H9 (cell line): ENCODE measurements around the gene HS6ST1. TPM values are rescaled to one million over a fixed set of nuclear protein-coding genes. Genes with fewer than 3 reads are reported as not detected.

Experiments used
- DNase-seq: peaks from one replicate; pipeline ENCODE4 v3.0.0-alpha.2; 2017
- H2AFZ ChIP-seq: one replicate; pipeline ENCODE4 v1.6.1; 2013; ENCODE audit warnings: mild to moderate bottlenecking, low read length, control low read depth, moderate library complexity
- H2AK5ac ChIP-seq: 2 replicates; pipeline ENCODE4 v1.6.1; 2013; ENCODE audit warnings: low read length, control low read depth, mixed read lengths; ENCODE audit not compliant: insufficient read length
- H2BK120ac ChIP-seq: one replicate; pipeline ENCODE4 v1.6.1; 2013; ENCODE audit warnings: low read depth, mild to moderate bottlenecking, low read length, control low read depth, inconsistent platforms; ENCODE audit not compliant: poor library complexity, severe bottlenecking
- H2BK12ac ChIP-seq: 2 replicates; pipeline ENCODE4 v1.6.1; 2013; ENCODE audit warnings: low read length, control low read depth, mixed read lengths, low read depth; ENCODE audit not compliant: insufficient read length
- H2BK15ac ChIP-seq: 2 replicates; pipeline ENCODE4 v1.6.1; 2013; ENCODE audit warnings: low read depth, low read length, control low read depth
- H2BK20ac ChIP-seq: one replicate; pipeline ENCODE4 v1.6.1; 2013; ENCODE audit warnings: low read depth, mild to moderate bottlenecking, low read length, control low read depth, inconsistent platforms; ENCODE audit not compliant: poor library complexity, severe bottlenecking
- H2BK5ac ChIP-seq: 2 replicates; pipeline ENCODE4 v1.6.1; 2013; ENCODE audit warnings: low read length, control low read depth, mixed read lengths; ENCODE audit not compliant: insufficient read length
- H3K14ac ChIP-seq: 2 replicates; pipeline ENCODE4 v1.6.1; 2013; ENCODE audit warnings: low read length, control low read depth; ENCODE audit not compliant: insufficient read depth
- H3K18ac ChIP-seq: 2 replicates; pipeline ENCODE4 v1.6.1; 2013; ENCODE audit warnings: low read depth, mild to moderate bottlenecking, mixed read lengths, low read length, control low read depth; ENCODE audit not compliant: insufficient read length
- H3K23ac ChIP-seq: 2 replicates; pipeline ENCODE4 v1.6.1; 2013; ENCODE audit warnings: low read length, control low read depth, mixed read lengths, low read depth; ENCODE audit not compliant: insufficient read length
- H3K23me2 ChIP-seq: 2 replicates; pipeline ENCODE4 v1.6.1; 2013; ENCODE audit warnings: low read depth, mild to moderate bottlenecking, mixed read lengths, low read length, control low read depth; ENCODE audit not compliant: insufficient read length, poor library complexity, severe bottlenecking
- H3K27ac ChIP-seq: 2 replicates; pipeline ENCODE4 v1.5.1; 2013; ENCODE audit warnings: low read length, control low read depth, mixed read lengths, low read depth; ENCODE audit not compliant: insufficient read length
- H3K27me3 ChIP-seq: 2 replicates; pipeline ENCODE4 v1.6.1; 2013; ENCODE audit warnings: low read length, control low read depth, inconsistent platforms; ENCODE audit not compliant: insufficient read depth
- H3K4ac ChIP-seq: 2 replicates; pipeline ENCODE4 v1.6.1; 2013; ENCODE audit warnings: low read depth, mild to moderate bottlenecking, control low read depth, inconsistent platforms, low read length, moderate library complexity
- H3K4me1 ChIP-seq: 2 replicates; pipeline ENCODE4 v1.6.1; 2013; ENCODE audit warnings: low read length, control low read depth, inconsistent platforms; ENCODE audit not compliant: insufficient read depth
- H3K4me2 ChIP-seq: 2 replicates; pipeline ENCODE4 v1.6.1; 2013; ENCODE audit warnings: low read length, control low read depth, mixed read lengths; ENCODE audit not compliant: insufficient read length, insufficient read depth
- H3K56ac ChIP-seq: 2 replicates; pipeline ENCODE4 v1.6.1; 2013; ENCODE audit warnings: low read depth, mild to moderate bottlenecking, mixed read lengths, low read length, control low read depth; ENCODE audit not compliant: insufficient read length
- H3K79me1 ChIP-seq: 2 replicates; pipeline ENCODE4 v1.6.1; 2013; ENCODE audit warnings: low read depth, mild to moderate bottlenecking, moderate library complexity, low read length, control low read depth, inconsistent platforms; ENCODE audit not compliant: insufficient read depth, poor library complexity, severe bottlenecking
- H3K79me2 ChIP-seq: 2 replicates; pipeline ENCODE4 v1.6.1; 2013; ENCODE audit warnings: low read length, control low read depth, inconsistent platforms; ENCODE audit not compliant: insufficient read depth
- H3K9ac ChIP-seq: 2 replicates; pipeline ENCODE4 v1.6.1; 2013; ENCODE audit warnings: low read length, control low read depth, mixed read lengths; ENCODE audit not compliant: insufficient read length; ENCODE audit errors: extremely low read depth
- H3K9me3 ChIP-seq: one replicate; pipeline ENCODE4 v1.6.1; 2013; ENCODE audit warnings: low read depth, low read length, inconsistent platforms; ENCODE audit not compliant: control insufficient read depth
- H3T11ph ChIP-seq: one replicate; pipeline ENCODE4 v1.6.1; 2013; ENCODE audit warnings: mild to moderate bottlenecking, low read length, control low read depth, inconsistent platforms
- H4K20me1 ChIP-seq: one replicate; pipeline ENCODE4 v1.6.1; 2013; ENCODE audit not compliant: control insufficient read depth, insufficient read length, insufficient read depth
- H4K5ac ChIP-seq: 2 replicates; pipeline ENCODE4 v1.6.1; 2013; ENCODE audit warnings: low read depth, mild to moderate bottlenecking, mixed read lengths, low read length, control low read depth; ENCODE audit not compliant: insufficient read length
- H4K8ac ChIP-seq: replicated peaks from 2 replicates; pipeline ENCODE4 v1.6.1; 2013; ENCODE audit warnings: low read length, control low read depth, mixed read lengths, low read depth; ENCODE audit not compliant: insufficient read length
- H4K91ac ChIP-seq: 2 replicates; pipeline ENCODE4 v1.6.1; 2013; ENCODE audit warnings: low read depth, mild to moderate bottlenecking, moderate library complexity, mixed read lengths, low read length, control low read depth; ENCODE audit not compliant: insufficient read length
- H3K27ac Mint-ChIP-seq, 3 experiments: 2 replicates in 2 of 3; 3 replicates in 1 of 3; pipeline ENCODE4 v1.8.0; 2020 to 2021; ENCODE audit warnings: mixed read lengths in 3 of 3, mild to moderate bottlenecking in 1 of 3, moderate library complexity in 1 of 3
- H3K27me3 Mint-ChIP-seq: 2 replicates; pipeline ENCODE4 v1.8.0; 2021; ENCODE audit warnings: low read depth, mild to moderate bottlenecking, moderate library complexity, mixed read lengths
- H3K36me3 Mint-ChIP-seq, 3 experiments: 2 replicates in 2 of 3; 3 replicates in 1 of 3; pipeline ENCODE4 v1.8.0; 2020 to 2021; ENCODE audit warnings: low read depth in 3 of 3, mixed read lengths in 3 of 3; ENCODE audit not compliant: insufficient read depth in 1 of 3
- H3K4me1 Mint-ChIP-seq, 2 experiments: 2 replicates each; pipeline ENCODE4 v1.8.0; 2020; ENCODE audit warnings: mixed read lengths in 2 of 2
- H3K4me3 Mint-ChIP-seq, 2 experiments: 2 replicates in 1 of 2; 3 replicates in 1 of 2; pipeline ENCODE4 v1.8.0; 2020 to 2021; ENCODE audit warnings: mild to moderate bottlenecking in 2 of 2, mixed read lengths in 2 of 2, moderate library complexity in 1 of 2
- H3K9me3 Mint-ChIP-seq, 2 experiments: 2 replicates in 1 of 2; 3 replicates in 1 of 2; pipeline ENCODE4 v1.8.0; 2020; ENCODE audit warnings: mild to moderate bottlenecking in 2 of 2, mixed read lengths in 2 of 2, moderate library complexity in 1 of 2
- WGBS: extraction: QIAGEN DNeasy Blood & Tissue Kit; methylation state at CpG from one replicate; pipeline ENCODE4 v1.1.7; 2013; ENCODE audit warnings: missing lambda C conversion rate, low lambda C conversion rate, mixed read lengths; ENCODE audit not compliant: insufficient read length; ENCODE audit errors: extremely low coverage; 5-methylcytosine and 5-hydroxymethylcytosine counted together
- total RNA-seq: library from RNA; stranded (reverse); gene quantifications from 2 replicates; pipeline ENCODE4 v1.2.1, GENCODE V29; 2021
- TF ChIP-seq, protein P1 (sequence below): fragments of 200-600 bp; sonication (generic); conservative IDR thresholded peaks from 3 replicates; pipeline ENCODE4 v1.8.0; 2021; ENCODE audit warnings: antibody characterized with exemption, mild to moderate bottlenecking

Gene HS6ST1
- total RNA-seq, 1 experiment from 2014 or later, result 60.2 TPM

DNA sequence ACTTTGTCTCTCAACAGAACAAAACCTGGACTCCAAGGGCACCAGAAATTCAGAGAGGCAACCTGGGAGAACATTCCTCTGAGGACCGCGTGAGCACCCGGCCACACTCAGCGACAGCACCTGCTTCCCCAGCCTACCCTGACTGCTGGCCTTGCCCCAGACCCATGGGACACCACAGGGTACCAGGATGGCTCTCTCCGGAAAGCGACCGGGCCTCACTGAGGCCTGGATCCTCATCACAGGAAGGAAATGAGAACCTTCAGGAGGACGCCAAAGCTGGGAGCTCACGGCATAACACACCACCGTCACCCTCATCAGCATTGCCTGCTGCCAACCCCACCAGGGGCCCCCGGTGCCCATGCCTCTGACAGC, 38.9 kb downstream of the HS6ST1 start:
- H3K79me2 ChIP-seq, result peaks cover 4% of the 10 kb centered on the region; the same call in 1 of the 2 replicates
- no peak overlapping the region for H4K8ac ChIP-seq
- no peak overlapping the region for H4K91ac ChIP-seq
- TF ChIP-seq, protein P1, sequence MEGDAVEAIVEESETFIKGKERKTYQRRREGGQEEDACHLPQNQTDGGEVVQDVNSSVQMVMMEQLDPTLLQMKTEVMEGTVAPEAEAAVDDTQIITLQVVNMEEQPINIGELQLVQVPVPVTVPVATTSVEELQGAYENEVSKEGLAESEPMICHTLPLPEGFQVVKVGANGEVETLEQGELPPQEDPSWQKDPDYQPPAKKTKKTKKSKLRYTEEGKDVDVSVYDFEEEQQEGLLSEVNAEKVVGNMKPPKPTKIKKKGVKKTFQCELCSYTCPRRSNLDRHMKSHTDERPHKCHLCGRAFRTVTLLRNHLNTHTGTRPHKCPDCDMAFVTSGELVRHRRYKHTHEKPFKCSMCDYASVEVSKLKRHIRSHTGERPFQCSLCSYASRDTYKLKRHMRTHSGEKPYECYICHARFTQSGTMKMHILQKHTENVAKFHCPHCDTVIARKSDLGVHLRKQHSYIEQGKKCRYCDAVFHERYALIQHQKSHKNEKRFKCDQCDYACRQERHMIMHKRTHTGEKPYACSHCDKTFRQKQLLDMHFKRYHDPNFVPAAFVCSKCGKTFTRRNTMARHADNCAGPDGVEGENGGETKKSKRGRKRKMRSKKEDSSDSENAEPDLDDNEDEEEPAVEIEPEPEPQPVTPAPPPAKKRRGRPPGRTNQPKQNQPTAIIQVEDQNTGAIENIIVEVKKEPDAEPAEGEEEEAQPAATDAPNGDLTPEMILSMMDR, result no peak
- no peak overlapping the region for H2BK5ac ChIP-seq
- H2AFZ ChIP-seq, result no peak overlapping the region
- no peak overlapping the region; the same call in 1 of the 2 replicates for H3K14ac ChIP-seq
- no peak overlapping the region for H3K4me2 ChIP-seq
- no peak overlapping the region for H3K27ac ChIP-seq
- no peaks in the 10 kb centered on the region for H3K9me3 ChIP-seq
- no peak overlapping the region for H2BK120ac ChIP-seq
- no peak overlapping the region for H2BK12ac ChIP-seq
- no peak overlapping the region for H3K4me3 Mint-ChIP-seq
- WGBS, result no CpG with 5 or more reads among the region's 11 CpGs
- no peaks in the 10 kb centered on the region for H4K20me1 ChIP-seq
- H3K4me1 ChIP-seq, result no peaks in the 10 kb centered on the region
- H2AK5ac ChIP-seq, result no peak overlapping the region
- no peak overlapping the region for H3K23ac ChIP-seq
- H3K36me3 Mint-ChIP-seq, result peaks cover 12 to 29% (median 24%) of the 10 kb centered on the region in 3 experiments
- no peak overlapping the region for H2BK20ac ChIP-seq
- no peak overlapping the region for H2BK15ac ChIP-seq
- H3K27me3 Mint-ChIP-seq, result no peaks in the 10 kb centered on the region
- no peak overlapping the region for H3K4ac ChIP-seq
- no peaks in the 10 kb centered on the region for H3K9me3 Mint-ChIP-seq
- no peak overlapping the region for H3T11ph ChIP-seq
- H3K27ac Mint-ChIP-seq, result peak overlapping the region in 2 of 3 experiments; percentile 55 to 57; a peak in 1 of 7 replicates
- H4K5ac ChIP-seq, result no peak overlapping the region
- H3K79me1 ChIP-seq, result peaks cover 5% of the 10 kb centered on the region
- H3K27me3 ChIP-seq, result no peaks in the 10 kb centered on the region
- peaks cover 10 to 13% of the 10 kb centered on the region in 2 experiments; a peak in 3 of 4 replicates for H3K4me1 Mint-ChIP-seq
- H3K56ac ChIP-seq, result no peak overlapping the region
- H3K18ac ChIP-seq, result no peak overlapping the region
- DNase-seq, result peak; percentile 16
- H3K9ac ChIP-seq, result no peak overlapping the region
- no peaks in the 10 kb centered on the region for H3K23me2 ChIP-seq
